Cardiac septum (tissue), 1 donor: Measurements from ENCODE around the gene SLC6A11. TPM values are rescaled to one million over a fixed set of nuclear protein-coding genes. Genes with fewer than 3 reads are reported as not detected.

Experiments
- DNase-seq: peaks from one replicate; pipeline ENCODE4 v3.0.0-alpha.2; 2020; ENCODE audit warnings: low spot score
- intact Hi-C: fragments of 100-400 bp; cut with DNase I; formaldehyde crosslinking; loops from one replicate; pipeline ENCODE4 v1.14.0; 2022
- total RNA-seq: library from RNA; stranded (reverse); fragmentation: NEBNext Ultra II Directional; extraction: Animal tissue kit (Norgen Biotek cat#: 25700); gene quantifications from one replicate; pipeline ENCODE4 v1.2.1, GENCODE V29; 2021
- donor health status: DM: no; HTN: no; CAD: no.

SLC6A11 gene
- total RNA-seq, 1 donor from 2014 or later = not detected

- DNase-seq = no peak
- intact Hi-C loops = no loop called here
Measured at GRCh38 chr3:10988001-10988665, 172.1 kb downstream of the SLC6A11 start.

- DNase-seq = no peak
- intact Hi-C loops = no loop called here
Measured at GRCh38 chr3:10988991-10989484, 173.0 kb downstream of the SLC6A11 start.

Other genes with a start within 250 kb of the SLC6A11 start
- 2.1 TPM for gene SLC6A1, start 176.5 kb downstream of the SLC6A11 start, total RNA-seq